A673 (cell line): ENCODE data around the gene PECR. TPM values are rescaled to one million over a fixed set of nuclear protein-coding genes. Genes with fewer than 3 reads are reported as not detected.

ENCODE experiments used
- BruUV-seq: library from RNA; stranded (reverse); fragments of 400-500 nt; replicated peaks from 2 replicates; lab custom pipeline; 2021; lab: Mats Ljungman, UMichigan
- CTCF ChIA-PET: fragments of 300-600 bp; sonication (Branson Sonifier 250); formaldehyde crosslinking; loops from one replicate; lab custom pipeline; 2022; ENCODE audit warnings: antibody characterized with exemption; lab: Charles Lee
- POLR2A ChIA-PET: fragments of 300-600 bp; sonication (Branson Sonifier 250); formaldehyde crosslinking; loops from one replicate; lab custom pipeline; 2022; ENCODE audit warnings: antibody characterized with exemption; ENCODE audit not compliant: low non-redundant PET; lab: Charles Lee
- DNase-seq: peaks from one replicate; pipeline ENCODE4 v3.0.0-alpha.2; 2015; ENCODE audit warnings: low spot score
- H3K27ac ChIP-seq: fragments of 200-600 bp; sonication (generic); 2 replicates; pipeline ENCODE4 v1.5.1; 2016; ENCODE audit warnings: mixed run types, low read depth, mild to moderate bottlenecking, mixed read lengths, antibody characterized with exemption, low read length; ENCODE audit not compliant: poor library complexity, severe bottlenecking
- H3K27me3 ChIP-seq: fragments of 200-600 bp; sonication (generic); replicated peaks from 2 replicates; pipeline ENCODE4 v1.6.1; 2017; ENCODE audit warnings: mixed run types, low read depth, mild to moderate bottlenecking, mixed read lengths, antibody characterized with exemption, low read length; ENCODE audit not compliant: insufficient read depth, poor library complexity
- H3K36me3 ChIP-seq: fragments of 200-600 bp; sonication (generic); 2 replicates; pipeline ENCODE4 v1.6.1; 2016; ENCODE audit warnings: mixed run types, mild to moderate bottlenecking, mixed read lengths, antibody characterized with exemption, low read length; ENCODE audit not compliant: insufficient read depth, poor library complexity, severe bottlenecking
- H3K4me1 ChIP-seq: fragments of 200-600 bp; sonication (generic); 2 replicates; pipeline ENCODE4 v1.6.1; 2017; ENCODE audit warnings: mixed run types, mild to moderate bottlenecking, mixed read lengths, antibody characterized with exemption, low read length; ENCODE audit not compliant: insufficient read depth, poor library complexity, severe bottlenecking
- H3K4me3 ChIP-seq: fragments of 200-600 bp; sonication (generic); 2 replicates; pipeline ENCODE4 v1.5.1; 2016; ENCODE audit warnings: low read depth, mixed run types, mild to moderate bottlenecking, mixed read lengths, low read length; ENCODE audit not compliant: poor library complexity, severe bottlenecking
- H3K9me3 ChIP-seq: fragments of 200-600 bp; sonication (generic); 2 replicates; pipeline ENCODE4 v1.6.1; 2016; ENCODE audit warnings: mixed run types, low read depth, mild to moderate bottlenecking, mixed read lengths, antibody characterized with exemption, low read length; ENCODE audit not compliant: poor library complexity, severe bottlenecking
- CTCF ChIP-seq: fragments of 300-800, 200-600 bp; sonication (generic); conservative IDR thresholded peaks from 2 replicates; pipeline ENCODE4 v1.5.1; 2017; ENCODE audit warnings: low read depth, mild to moderate bottlenecking, antibody characterized with exemption, low read length, moderate library complexity, mixed read lengths
- EZH2 ChIP-seq: fragments of 200-600 bp; sonication (generic); IDR thresholded peaks from 2 replicates; pipeline ENCODE4 v1.6.1; 2017; ENCODE audit warnings: borderline replicate concordance, low read depth, mild to moderate bottlenecking, mixed read lengths, antibody characterized with exemption, low read length; ENCODE audit not compliant: poor library complexity, severe bottlenecking
- intact Hi-C: fragments of 100-400 bp; cut with micrococcal nuclease; formaldehyde crosslinking; loops from one replicate; pipeline ENCODE4 v1.10.0; 2022; ENCODE audit not compliant: unreplicated experiment
- total RNA-seq: library from RNA; stranded (reverse); gene quantifications from 2 replicates; pipeline ENCODE4 v1.2.3, GENCODE V29; 2021

Gene PECR
- total RNA-seq, 1 experiment from 2014 or later: 19.7 TPM

GRCh38 chr2:216074380-216074779, 7.2 kb downstream of the PECR start:
- ChIA-PET CTCF (no interaction called here), POLR2A (no interaction called here)
- DNase-seq: peak; percentile 58

DNA sequence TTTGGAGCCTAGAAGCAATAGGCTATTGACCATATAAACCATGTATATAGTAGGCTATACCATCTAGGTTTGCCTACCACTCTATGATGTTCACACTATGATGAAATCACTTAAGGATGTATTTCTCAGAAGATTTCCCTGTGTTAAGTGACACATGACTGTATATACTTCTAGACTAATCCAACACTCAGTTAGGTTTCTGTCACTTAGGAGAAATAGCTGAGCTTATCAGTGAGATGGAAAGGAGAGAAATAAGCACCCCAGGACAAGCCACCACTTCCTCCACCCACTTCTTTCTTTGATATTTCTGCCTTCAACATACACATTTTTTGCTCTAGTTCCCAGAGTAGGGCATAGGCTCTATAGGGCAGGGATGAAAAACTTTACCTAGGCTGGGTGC, 7.8 kb downstream of the PECR start:
- no peaks in the 10 kb centered on the region for H3K9me3 ChIP-seq
- no peaks in the 10 kb centered on the region for H3K4me1 ChIP-seq
- TF ChIP-seq CTCF (no peak), EZH2 (no peak)
- H3K27ac ChIP-seq: peak overlapping the region; percentile 58
- H3K36me3 ChIP-seq: no peaks in the 10 kb centered on the region
- H3K27me3 ChIP-seq: no peaks in the 10 kb centered on the region
- intact Hi-C loops: no loop called here
- CTCF ChIA-PET: no interaction called here
- POLR2A ChIA-PET: no interaction called here
- DNase-seq: peak; percentile 17
- no TSS peak for BruUV-seq
- H3K4me3 ChIP-seq: no peak overlapping the region

More at GRCh38 chr2:216074380-216074779, 7.2 kb downstream of the PECR start:
- Histone ChIP-seq H3K9me3 (no peaks in the 10 kb centered on the region), H3K4me3 (no peak overlapping the region), H3K27me3 (no peaks in the 10 kb centered on the region), H3K27ac (peak overlapping the region; percentile 58), H3K36me3 (no peaks in the 10 kb centered on the region), H3K4me1 (no peaks in the 10 kb centered on the region)
- no TSS peak for BruUV-seq
- no peak for TF ChIP-seq CTCF
- TF ChIP-seq EZH2: no peak
- intact Hi-C loops: no loop called here

DNA sequence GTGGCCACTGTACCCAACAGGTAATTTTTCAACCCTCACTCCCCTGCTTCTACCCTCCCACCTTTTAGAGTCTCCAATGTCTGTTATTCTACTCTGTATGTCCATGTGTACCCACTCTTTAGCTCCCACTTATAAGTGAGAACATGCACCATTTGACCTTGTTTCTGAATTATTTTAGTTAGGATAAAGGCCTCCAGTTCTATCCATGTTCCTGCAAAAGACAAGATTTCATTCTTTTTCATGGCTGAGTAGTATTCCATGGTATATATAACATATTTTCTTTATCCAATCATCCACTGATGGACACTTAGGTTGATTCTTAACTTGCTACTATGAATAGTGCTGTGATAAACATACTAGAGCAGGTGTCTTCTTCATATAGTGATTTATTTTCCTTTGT, 9.1 kb downstream of the PECR start:
- no peak overlapping the region for H3K4me3 ChIP-seq
- no peaks in the 10 kb centered on the region for H3K36me3 ChIP-seq
- DNase-seq: no peak
- H3K27ac ChIP-seq: no peak overlapping the region
- no peaks in the 10 kb centered on the region for H3K9me3 ChIP-seq
- no peaks in the 10 kb centered on the region for H3K4me1 ChIP-seq
- intact Hi-C loops: no loop called here
- POLR2A ChIA-PET: no interaction called here
- H3K27me3 ChIP-seq: no peaks in the 10 kb centered on the region
- TF ChIP-seq CTCF (no peak), EZH2 (no peak)
- BruUV-seq: no TSS peak
- CTCF ChIA-PET: no interaction called here
